ENCODE results near the gene SLC37A4. TPM values are rescaled to one million over a fixed set of nuclear protein-coding genes. Genes with fewer than 3 reads are reported as not detected.
"Not testable (repeated sequence)": the region's sequence is repeated elsewhere in the genome, so short reads cannot be mapped to it uniquely, and the experiment has no call there.

Gene SLC37A4
- total and polyA plus RNA-seq, 2 donors (not counting 3 experiments of a cell fraction or from before 2014, with no cell fraction given): 21.5 to 36.5 TPM

GRCh38 chr11:119018074-119018938, 12.4 kb downstream of the SLC37A4 start, which contains the start of the genes RPS25 and TRAPPC4:
Gene RPS25, minus strand, starts transcription at chr11:119018343. Its CDS starts 59 bp downstream, at chr11:119018284.
Gene TRAPPC4, plus strand, starts transcription at chr11:119018766. Its CDS starts 30 bp downstream, at chr11:119018796.
- Histone ChIP-seq H3K4me1 (ENCODE audit: control insufficient read depth, extremely low read depth, insufficient read depth, low read length) (peaks cover 18% of the 10 kb centered on the region), H3K79me2 (ENCODE audit: control insufficient read depth, insufficient read depth, low read length) (peaks cover 44% of the 10 kb centered on the region), H3K9ac (replicated peaks; ENCODE audit: extremely low read depth, insufficient read depth, low read length) (peak within 1 kb of the TSS; percentile 85), H3K4me3 (replicated peaks in 1 of 3; ENCODE audit: insufficient read depth in 1 of 3, low read depth in 1 of 3, low read length in 3 of 3) (peak within 1 kb of the TSS; percentile 79 to 98 (median 95)), H3K27me3 (ENCODE audit: control insufficient read depth in 2 of 2, insufficient read depth in 2 of 2, low read length in 2 of 2) (no peaks in the 10 kb centered on the region), H3K9me3 (replicated peaks; ENCODE audit: control insufficient read depth, insufficient read depth, low read length) (no peaks in the 10 kb centered on the region), H3K27ac (ENCODE audit: insufficient read depth, low read depth, low read length) (peak within 1 kb of the TSS; percentile 60), H4K20me1 (replicated peaks; ENCODE audit: control insufficient read depth, extremely low read depth, insufficient read depth, low read length) (no peaks in the 10 kb centered on the region), H3K4me2 (ENCODE audit: insufficient read depth, low read length) (peak within 1 kb of the TSS; percentile 81), H3K36me3 (ENCODE audit: control insufficient read depth in 2 of 2, extremely low read depth in 1 of 2, insufficient read depth in 2 of 2, low read length in 2 of 2) (peaks cover 19 to 23% of the 10 kb centered on the region in 2 experiments), H3K9me1 (replicated peaks; ENCODE audit: control insufficient read depth, extremely low read depth, insufficient read depth, low read length) (no peaks in the 10 kb centered on the region), H2AFZ (ENCODE audit: low read depth, low read length) (peak within 1 kb of the TSS; percentile 87)
- intact Hi-C loops (cut with micrococcal nuclease): loop anchor here (1.0 to 5.0 kb wide), 6 partner anchors 12 to 303 kb away; partner anchors contain the start of genes BCL9L, CENATAC, HYOU1 and SLC37A4
- peak; percentile 97 for DNase-seq (ENCODE audit: low read depth, low spot score)
- dilution Hi-C loops (cut with MboI; ENCODE audit: extremely low pct_ligation_motif_present, low sequenced_read_pairs): no loop called here
- POLR2A ChIA-PET: interaction anchor here (0.5 to 1.2 kb wide), 2 partner anchors 21 to 28 kb away, joined by 4 to 6 read pairs; partner anchors contain the start of gene CENATAC
- no TSS peak for BruUV-seq (replicated peaks)
- TF ChIP-seq POLR2AphosphoS5 (IDR thresholded peaks at IDR 0.05; ENCODE audit: insufficient read depth, low read depth, low read length) (peak; percentile 90), MAX (IDR thresholded peaks at IDR 0.05; ENCODE audit: insufficient read depth, insufficient read length) (no peak), POLR2A (IDR thresholded peaks at IDR 0.05; ENCODE audit: low read depth, low read length) (peak; percentile 92), MYC (IDR thresholded peaks at IDR 0.05; ENCODE audit: low read depth, low read length) (peak; percentile 5)
- CTCF ChIA-PET: interaction anchor here (1.2 to 3.1 kb wide), 4 partner anchors 13 to 329 kb away, joined by 3 to 11 read pairs (median 4); partner anchors contain the start of gene SLC37A4
- FAIRE-seq: peak; percentile 99

DNA sequence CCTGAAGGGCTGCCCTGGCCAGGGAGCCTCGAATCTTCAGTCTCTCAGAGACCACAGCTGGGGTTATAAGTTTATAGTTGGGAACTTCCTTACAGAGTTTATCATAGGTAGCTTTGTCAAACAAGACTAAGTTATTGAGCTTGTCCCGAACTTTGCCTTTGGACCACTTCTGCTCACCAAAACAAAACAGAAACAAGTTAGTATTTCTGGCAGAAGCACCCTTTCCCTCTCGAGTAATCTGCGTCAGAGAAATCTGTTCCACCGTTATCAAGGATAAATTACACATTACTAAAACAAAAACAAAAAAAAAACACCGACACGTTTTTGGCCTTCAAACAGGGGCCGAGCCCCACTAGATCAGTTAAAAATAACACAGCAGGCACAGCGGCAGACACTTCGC, 13.3 kb downstream of the SLC37A4 start:
- H4K20me1 ChIP-seq (replicated peaks; ENCODE audit: control insufficient read depth, extremely low read depth, insufficient read depth, low read length); FAIRE-seq; H3K9me3 ChIP-seq (replicated peaks; ENCODE audit: control insufficient read depth, insufficient read depth, low read length); CTCF ChIA-PET; H3K9me1 ChIP-seq (replicated peaks; ENCODE audit: control insufficient read depth, extremely low read depth, insufficient read depth, low read length); H2AFZ ChIP-seq (ENCODE audit: low read depth, low read length); H3K27me3 ChIP-seq (ENCODE audit: control insufficient read depth in 2 of 2, insufficient read depth in 2 of 2, low read length in 2 of 2); BruUV-seq (replicated peaks); dilution Hi-C loops (cut with MboI; ENCODE audit: extremely low pct_ligation_motif_present, low sequenced_read_pairs); POLR2A ChIA-PET; DNase-seq (ENCODE audit: low read depth, low spot score): not testable (repeated sequence)
- Histone ChIP-seq H3K9ac (replicated peaks; ENCODE audit: extremely low read depth, insufficient read depth, low read length) (peak overlapping the region; percentile 85), H3K4me3 (replicated peaks in 1 of 3; ENCODE audit: insufficient read depth in 1 of 3, low read depth in 1 of 3, low read length in 3 of 3) (peak overlapping the region; percentile 79 to 98 (median 95)), H3K36me3 (ENCODE audit: control insufficient read depth in 2 of 2, extremely low read depth in 1 of 2, insufficient read depth in 2 of 2, low read length in 2 of 2) (peaks cover 21% of the 10 kb centered on the region in 2 experiments), H3K4me1 (ENCODE audit: control insufficient read depth, extremely low read depth, insufficient read depth, low read length) (peaks cover 18% of the 10 kb centered on the region), H3K27ac (ENCODE audit: insufficient read depth, low read depth, low read length) (peak overlapping the region; percentile 60), H3K79me2 (ENCODE audit: control insufficient read depth, insufficient read depth, low read length) (peaks cover 44% of the 10 kb centered on the region), H3K4me2 (ENCODE audit: insufficient read depth, low read length) (peak overlapping the region; percentile 79)
- intact Hi-C loops (cut with micrococcal nuclease): loop anchor here (5.0 kb wide), 1 partner anchor 90 kb away; the partner anchor contains the start of gene BCL9L

All from endothelial cell of umbilical vein (primary cell).